ENCODE measurements around the gene GOLGA6L7. TPM values are rescaled to one million over a fixed set of nuclear protein-coding genes. Genes with fewer than 3 reads are reported as not detected.
"Not testable (repeated sequence)": the region's sequence is repeated elsewhere in the genome, so short reads cannot be mapped to it uniquely, and the experiment has no call there.

Gene GOLGA6L7
- total RNA-seq, 1 experiment from 2014 or later, result not detected

GRCh38 chr15:28871168-28871567 lies 22.7 kb upstream of the GOLGA6L7 start:
- no peak overlapping the region for H2AFZ ChIP-seq
- POLR2A ChIA-PET (ENCODE audit: unreplicated experiment), result no interaction called here
- no peak for TF ChIP-seq CTCF (conservative IDR thresholded peaks at IDR 0.05)
- no peak for TF ChIP-seq EZH2 (IDR thresholded peaks at IDR 0.05; ENCODE audit: low read depth)
- H3K4me2 ChIP-seq, result no peak overlapping the region
- H3K4me3 ChIP-seq, result no peak overlapping the region
- H3K9me3 ChIP-seq (ENCODE audit: insufficient read depth, low read depth), result no peaks in the 10 kb centered on the region
- BruUV-seq (replicated peaks), result no TSS peak
- H3K27me3 ChIP-seq (ENCODE audit: insufficient read depth, low read depth), result peaks cover 43% of the 10 kb centered on the region
- H3K36me3 ChIP-seq (ENCODE audit: low read depth), result no peaks in the 10 kb centered on the region
- H3K9me2 ChIP-seq (ENCODE audit: insufficient read depth), result no peaks in the 10 kb centered on the region
- H3F3A ChIP-seq (ENCODE audit: insufficient read depth, low read depth), result no peaks in the 10 kb centered on the region
- intact Hi-C loops (cut with micrococcal nuclease; ENCODE audit: unreplicated experiment), result no loop called here
- no peaks in the 10 kb centered on the region for H3K4me1 ChIP-seq (replicated peaks; ENCODE audit: insufficient read depth)
- no peak overlapping the region for H3K27ac ChIP-seq
- no peaks in the 10 kb centered on the region for H4K20me1 ChIP-seq (ENCODE audit: insufficient read depth)
- CTCF ChIA-PET, result no interaction called here
- DNase-seq, result no peak
- no peaks in the 10 kb centered on the region for H3K79me2 ChIP-seq (ENCODE audit: low read depth)

GRCh38 chr15:28868744-28869345 lies 20.4 kb upstream of the GOLGA6L7 start:
- no peaks in the 10 kb centered on the region for H4K20me1 ChIP-seq (ENCODE audit: insufficient read depth)
- ChIA-PET POLR2A (ENCODE audit: unreplicated experiment) (no interaction called here), CTCF (no interaction called here)
- H3K27me3 ChIP-seq (ENCODE audit: insufficient read depth, low read depth), result peaks cover 31% of the 10 kb centered on the region
- no peaks in the 10 kb centered on the region for H3K9me2 ChIP-seq (ENCODE audit: insufficient read depth)
- H3K36me3 ChIP-seq (ENCODE audit: low read depth), result no peaks in the 10 kb centered on the region
- H3K4me2 ChIP-seq, result no peak overlapping the region
- H3K27ac ChIP-seq, result no peak overlapping the region
- no peaks in the 10 kb centered on the region for H3F3A ChIP-seq (ENCODE audit: insufficient read depth, low read depth)
- DNase-seq, result no peak
- intact Hi-C loops (cut with micrococcal nuclease; ENCODE audit: unreplicated experiment), result no loop called here
- H3K9me3 ChIP-seq (ENCODE audit: insufficient read depth, low read depth), result no peaks in the 10 kb centered on the region
- TF ChIP-seq CTCF (conservative IDR thresholded peaks at IDR 0.05), result no peak
- TF ChIP-seq EZH2 (IDR thresholded peaks at IDR 0.05; ENCODE audit: low read depth), result no peak
- H3K4me3 ChIP-seq, result no peak overlapping the region
- BruUV-seq (replicated peaks), result no TSS peak
- H2AFZ ChIP-seq, result no peak overlapping the region
- H3K4me1 ChIP-seq (replicated peaks; ENCODE audit: insufficient read depth), result no peaks in the 10 kb centered on the region
- H3K79me2 ChIP-seq (ENCODE audit: low read depth), result no peaks in the 10 kb centered on the region

GRCh38 chr15:28861589-28862293 lies 13.3 kb upstream of the GOLGA6L7 start:
- H3K4me1 ChIP-seq (replicated peaks; ENCODE audit: insufficient read depth); CTCF ChIA-PET; intact Hi-C loops (cut with micrococcal nuclease; ENCODE audit: unreplicated experiment); H3K4me3 ChIP-seq; H3K36me3 ChIP-seq (ENCODE audit: low read depth); BruUV-seq (replicated peaks); H3K79me2 ChIP-seq (ENCODE audit: low read depth); H4K20me1 ChIP-seq (ENCODE audit: insufficient read depth); H3K9me2 ChIP-seq (ENCODE audit: insufficient read depth); H3K4me2 ChIP-seq; DNase-seq; POLR2A ChIA-PET (ENCODE audit: unreplicated experiment); H2AFZ ChIP-seq; H3K27ac ChIP-seq; H3K9me3 ChIP-seq (ENCODE audit: insufficient read depth, low read depth); H3F3A ChIP-seq (ENCODE audit: insufficient read depth, low read depth): not testable (repeated sequence)
- H3K27me3 ChIP-seq (ENCODE audit: insufficient read depth, low read depth), result peaks cover 13% of the 10 kb centered on the region

Measured in PC-9 (cell line).